ENCODE data around the gene TMEM234. TPM values are rescaled to one million over a fixed set of nuclear protein-coding genes. Genes with fewer than 3 reads are reported as not detected.

The TMEM234 gene
- total RNA-seq, 2 experiments from 2014 or later, result 13.2 to 15.0 TPM

GRCh38 chr1:32195972-32196823 lies 26.0 kb downstream of the TMEM234 start:
- H3K4me1 Mint-ChIP-seq, result peaks cover 76% of the 10 kb centered on the region
- CTCF ChIA-PET, result interaction anchor here (0.5 to 2.5 kb wide), 7 partner anchors 9 to 375 kb away, joined by 3 to 12 read pairs (median 4); partner anchors contain the start of genes IQCC and TXLNA
- H3K27ac Mint-ChIP-seq, result peak overlapping the region; percentile 78
- H3K4me3 Mint-ChIP-seq, result peak overlapping the region; percentile 60
- POLR2A ChIA-PET, result no interaction called here
- H3K27me3 Mint-ChIP-seq, result no peaks in the 10 kb centered on the region
- H3K36me3 Mint-ChIP-seq (ENCODE audit: low read depth), result peaks cover 69% of the 10 kb centered on the region
- no peaks in the 10 kb centered on the region for H3K9me3 Mint-ChIP-seq
- DNase-seq, result peak; percentile 55

- no peaks in the 10 kb centered on the region for H3K27me3 Mint-ChIP-seq
- ChIA-PET POLR2A (no interaction called here), CTCF (interaction anchor here (0.5 to 0.8 kb wide), 2 partner anchors 15 to 374 kb away, joined by 3 read pairs; partner anchors contain the start of gene TXLNA)
- H3K9me3 Mint-ChIP-seq, result no peaks in the 10 kb centered on the region
- peaks cover 76% of the 10 kb centered on the region for H3K4me1 Mint-ChIP-seq
- H3K36me3 Mint-ChIP-seq (ENCODE audit: low read depth), result peaks cover 73% of the 10 kb centered on the region
- H3K27ac Mint-ChIP-seq, result peak overlapping the region; percentile 46
- peak overlapping the region; percentile 60 for H3K4me3 Mint-ChIP-seq
- DNase-seq, result no peak
Observed at GRCh38 chr1:32195531-32195930, 26.6 kb downstream of the TMEM234 start.

- CTCF ChIA-PET, result interaction anchor here (0.8 kb wide), 1 partner anchor 15 kb away, joined by 3 read pairs; the partner anchor contains the start of gene TXLNA
- H3K36me3 Mint-ChIP-seq (ENCODE audit: low read depth), result peaks cover 78% of the 10 kb centered on the region
- POLR2A ChIA-PET, result interaction anchor here (0.6 kb wide), 1 partner anchor 13 kb away, joined by 9 read pairs; no protein-coding TSS in a partner anchor
- peaks cover 71% of the 10 kb centered on the region for H3K4me1 Mint-ChIP-seq
- H3K27ac Mint-ChIP-seq, result peak overlapping the region; percentile 46
- H3K27me3 Mint-ChIP-seq, result no peaks in the 10 kb centered on the region
- no peak for DNase-seq
- H3K4me3 Mint-ChIP-seq, result no peak overlapping the region
- no peaks in the 10 kb centered on the region for H3K9me3 Mint-ChIP-seq
Observed at GRCh38 chr1:32194984-32195383, 27.2 kb downstream of the TMEM234 start.

- ChIA-PET POLR2A (interaction anchor here (0.6 kb wide), 1 partner anchor 81 kb away, joined by 3 read pairs; no protein-coding TSS in a partner anchor), CTCF (interaction anchor here (0.6 to 1.1 kb wide), 4 partner anchors 12 to 56 kb away, joined by 3 read pairs; no protein-coding TSS in a partner anchor)
- DNase-seq, result no peak
- H3K4me1 Mint-ChIP-seq, result peaks cover 54% of the 10 kb centered on the region
- no peaks in the 10 kb centered on the region for H3K9me3 Mint-ChIP-seq
- H3K27me3 Mint-ChIP-seq, result no peaks in the 10 kb centered on the region
- no peak overlapping the region for H3K4me3 Mint-ChIP-seq
- peaks cover 88% of the 10 kb centered on the region for H3K36me3 Mint-ChIP-seq (ENCODE audit: low read depth)
- H3K27ac Mint-ChIP-seq, result no peak overlapping the region
Observed at GRCh38 chr1:32192220-32192948, 29.8 kb downstream of the TMEM234 start.

GRCh38 chr1:32187850-32188249 lies 34.3 kb downstream of the TMEM234 start:
- no peaks in the 10 kb centered on the region for H3K9me3 Mint-ChIP-seq
- no peak overlapping the region for H3K4me3 Mint-ChIP-seq
- H3K4me1 Mint-ChIP-seq, result peaks cover 39% of the 10 kb centered on the region
- ChIA-PET CTCF (interaction anchor here (3.2 kb wide), 1 partner anchor 9 kb away, joined by 9 read pairs; no protein-coding TSS in a partner anchor), POLR2A (no interaction called here)
- H3K27ac Mint-ChIP-seq, result no peak overlapping the region
- H3K36me3 Mint-ChIP-seq (ENCODE audit: low read depth), result peaks cover 70% of the 10 kb centered on the region
- no peaks in the 10 kb centered on the region for H3K27me3 Mint-ChIP-seq
- DNase-seq, result no peak

- no peak overlapping the region for H3K4me3 Mint-ChIP-seq
- ChIA-PET CTCF (interaction anchor here (0.7 to 3.2 kb wide), 2 partner anchors 11 to 16 kb away, joined by 3 to 9 read pairs; no protein-coding TSS in a partner anchor), POLR2A (no interaction called here)
- H3K9me3 Mint-ChIP-seq, result no peaks in the 10 kb centered on the region
- peak overlapping the region; percentile 86 for H3K27ac Mint-ChIP-seq
- peaks cover 71% of the 10 kb centered on the region for H3K36me3 Mint-ChIP-seq (ENCODE audit: low read depth)
- H3K4me1 Mint-ChIP-seq, result peaks cover 49% of the 10 kb centered on the region
- no peak for DNase-seq
- no peaks in the 10 kb centered on the region for H3K27me3 Mint-ChIP-seq
Observed at GRCh38 chr1:32186491-32186890, 35.7 kb downstream of the TMEM234 start.

- no peak for DNase-seq
- Mint-ChIP-seq H3K4me1 (peaks cover 52% of the 10 kb centered on the region), H3K36me3 (ENCODE audit: low read depth) (peaks cover 71% of the 10 kb centered on the region), H3K9me3 (no peaks in the 10 kb centered on the region), H3K27ac (peak overlapping the region; percentile 86), H3K4me3 (no peak overlapping the region), H3K27me3 (no peaks in the 10 kb centered on the region)
- POLR2A ChIA-PET, result no interaction called here
- CTCF ChIA-PET, result interaction anchor here (0.7 to 3.2 kb wide), 3 partner anchors 11 to 37 kb away, joined by 3 to 9 read pairs (median 5); no protein-coding TSS in a partner anchor
Observed at GRCh38 chr1:32186077-32186476, 36.1 kb downstream of the TMEM234 start.

GRCh38 chr1:32184650-32185049 lies 37.5 kb downstream of the TMEM234 start:
- peaks cover 59% of the 10 kb centered on the region for H3K4me1 Mint-ChIP-seq
- no peaks in the 10 kb centered on the region for H3K9me3 Mint-ChIP-seq
- H3K27ac Mint-ChIP-seq, result peak overlapping the region; percentile 33
- peaks cover 71% of the 10 kb centered on the region for H3K36me3 Mint-ChIP-seq (ENCODE audit: low read depth)
- POLR2A ChIA-PET, result no interaction called here
- H3K4me3 Mint-ChIP-seq, result no peak overlapping the region
- CTCF ChIA-PET, result interaction anchor here (1.0 to 1.8 kb wide), 3 partner anchors 13 to 38 kb away, joined by 3 to 12 read pairs (median 5); partner anchors contain the start of gene IQCC
- no peaks in the 10 kb centered on the region for H3K27me3 Mint-ChIP-seq
- no peak for DNase-seq

- H3K9me3 Mint-ChIP-seq, result no peaks in the 10 kb centered on the region
- H3K4me1 Mint-ChIP-seq, result peaks cover 61% of the 10 kb centered on the region
Observed at GRCh38 chr1:32182060-32182459, 40.1 kb downstream of the TMEM234 start.

GRCh38 chr1:32181563-32181962 lies 40.6 kb downstream of the TMEM234 start:
- ChIA-PET CTCF (interaction anchor here (0.5 to 1.3 kb wide), 5 partner anchors 69 to 821 kb away, joined by 3 read pairs; partner anchors contain the start of gene MARCKSL1), POLR2A (interaction anchor here (0.7 kb wide), 1 partner anchor 60 kb away, joined by 5 read pairs; no protein-coding TSS in a partner anchor)
- Mint-ChIP-seq H3K36me3 (ENCODE audit: low read depth) (peaks cover 54% of the 10 kb centered on the region), H3K27me3 (no peaks in the 10 kb centered on the region), H3K4me3 (peak overlapping the region; percentile 92), H3K9me3 (no peaks in the 10 kb centered on the region), H3K27ac (peak overlapping the region; percentile 62), H3K4me1 (peaks cover 60% of the 10 kb centered on the region)
- no peak for DNase-seq

More at GRCh38 chr1:32182060-32182459, 40.1 kb downstream of the TMEM234 start:
- Mint-ChIP-seq H3K27me3 (no peaks in the 10 kb centered on the region), H3K27ac (no peak overlapping the region), H3K36me3 (ENCODE audit: low read depth) (peaks cover 54% of the 10 kb centered on the region), H3K4me3 (peak overlapping the region; percentile 48)
- POLR2A ChIA-PET, result interaction anchor here (0.7 kb wide), 2 partner anchors 13 to 61 kb away, joined by 5 to 9 read pairs; no protein-coding TSS in a partner anchor
- no peak for DNase-seq
- CTCF ChIA-PET, result interaction anchor here (0.5 to 0.8 kb wide), 4 partner anchors 58 to 820 kb away, joined by 3 read pairs; partner anchors contain the start of gene MARCKSL1

- no peaks in the 10 kb centered on the region for H3K9me3 Mint-ChIP-seq
- peaks cover 51% of the 10 kb centered on the region for H3K36me3 Mint-ChIP-seq (ENCODE audit: low read depth)
- no peak for DNase-seq
- CTCF ChIA-PET, result interaction anchor here (0.5 to 1.9 kb wide), 9 partner anchors 12 to 288 kb away, joined by 3 to 9 read pairs (median 3); no protein-coding TSS in a partner anchor
- H3K27me3 Mint-ChIP-seq, result no peaks in the 10 kb centered on the region
- H3K4me3 Mint-ChIP-seq, result peak overlapping the region; percentile 92
- peaks cover 55% of the 10 kb centered on the region for H3K4me1 Mint-ChIP-seq
- POLR2A ChIA-PET, result no interaction called here
- peak overlapping the region; percentile 84 for H3K27ac Mint-ChIP-seq
Observed at GRCh38 chr1:32181065-32181464, 41.1 kb downstream of the TMEM234 start.
